ENCODE results near the gene TLX2. TPM values are rescaled to one million over a fixed set of nuclear protein-coding genes. Genes with fewer than 3 reads are reported as not detected.

The TLX2 gene
- total and polyA plus RNA-seq, 2 of the 13 experiments (the other 11 are each of a cell fraction or from before 2014, with no cell fraction given), result 0.05 to 0.20 TPM

GRCh38 chr2:74481431-74481830, 32.8 kb upstream of the TLX2 start:
- Histone ChIP-seq H3K36me3 (replicated peaks in 1 of 2; ENCODE audit: control insufficient read depth in 1 of 2, insufficient read depth in 2 of 2, low read length in 2 of 2) (peaks cover 2 to 11% of the 10 kb centered on the region in 2 experiments; a peak in 4 of 5 replicates), H3K27me3 (ENCODE audit: control insufficient read depth in 1 of 2, insufficient read depth in 2 of 2, low read length in 2 of 2) (no peaks in the 10 kb centered on the region; a peak in 1 of 5 replicates), H2AFZ (ENCODE audit: low read length) (no peak overlapping the region), H3K4me1 (ENCODE audit: insufficient read depth, low read length) (peaks cover 71% of the 10 kb centered on the region), H3K27ac (ENCODE audit: extremely low read length, insufficient read depth, low read length) (peak overlapping the region; percentile 89), H3K9me3 (ENCODE audit: low read length) (no peaks in the 10 kb centered on the region), H3K4me3 (replicated peaks in 1 of 3; ENCODE audit: insufficient read depth in 1 of 3, low read depth in 2 of 3, low read length in 3 of 3) (peak overlapping the region; percentile 82 to 87 (median 83)), H3K79me2 (ENCODE audit: insufficient read depth, low read length) (peaks cover 51% of the 10 kb centered on the region), H3K9ac (ENCODE audit: insufficient read depth, low read depth, low read length) (peak overlapping the region; percentile 91), H3K4me2 (ENCODE audit: low read depth, low read length) (peak overlapping the region; percentile 78), H4K20me1 (ENCODE audit: insufficient read depth, low read length) (no peaks in the 10 kb centered on the region)
- BruUV-seq (replicated peaks), result no TSS peak
- TF ChIP-seq WIZ (CRISPR knock-in tag; IDR thresholded peaks at IDR 0.05) (no peak), ZNF570 (CRISPR knock-in tag; IDR thresholded peaks at IDR 0.05; ENCODE audit: borderline replicate concordance) (no peak), ZNF563 (CRISPR knock-in tag; IDR thresholded peaks at IDR 0.05) (peak; percentile 38; the same call in 1 of the 2 replicates), GPN1 (CRISPR knock-in tag; IDR thresholded peaks at IDR 0.05; ENCODE audit: borderline replicate concordance) (no peak), POGK (CRISPR knock-in tag; conservative IDR thresholded peaks at IDR 0.05) (no peak), ZNF441 (CRISPR knock-in tag; IDR thresholded peaks at IDR 0.05; ENCODE audit: borderline replicate concordance) (no peak), TEAD3 (CRISPR knock-in tag; optimal IDR thresholded peaks at IDR 0.05; ENCODE audit: borderline replicate concordance) (peak; percentile 9), KAT7 (CRISPR knock-in tag; IDR thresholded peaks at IDR 0.05; ENCODE audit: borderline replicate concordance) (no peak), ZNF737 (CRISPR knock-in tag; IDR thresholded peaks at IDR 0.05; ENCODE audit: borderline replicate concordance) (0 out of 2 replicates have a peak, but pooled peaks have one; percentile 66), ZBTB10 (CRISPR knock-in tag; IDR thresholded peaks at IDR 0.05; ENCODE audit: borderline replicate concordance) (no peak), KIAA2018 (CRISPR knock-in tag; IDR thresholded peaks at IDR 0.05; ENCODE audit: borderline replicate concordance) (no peak)
- DNase-seq (ENCODE audit: low spot score) (no peak), FAIRE-seq (no peak), ATAC-seq (no peak)
- POLR2A ChIA-PET, result interaction anchor here (0.7 to 20.6 kb wide), 18 partner anchors 8 to 51 kb away, joined by 3 to 795 read pairs (median 13); partner anchors contain the start of genes AUP1, DQX1, HTRA2 and INO80B
- intact Hi-C loops (cut with micrococcal nuclease; ENCODE audit: unreplicated experiment) (no loop called here), in situ Hi-C loops (cut with HindIII; ENCODE audit: extremely low pct_ligation_motif_present, low pct_unique_long_range_greater_than_20kb) (loop anchor here (5.0 kb wide), 1 partner anchor 101 kb away; no protein-coding TSS in a partner anchor)
- 21% methylated on average over 3 of the region's 3 CpGs for WGBS (ENCODE audit: low lambda C conversion rate)
- CTCF ChIA-PET (ENCODE audit: low intra/inter-chr PET ratio, low total read pairs), result no interaction called here

Measured in HepG2 (cell line).